ENCODE measurements around the gene PROM1.

The PROM1 gene

DNA sequence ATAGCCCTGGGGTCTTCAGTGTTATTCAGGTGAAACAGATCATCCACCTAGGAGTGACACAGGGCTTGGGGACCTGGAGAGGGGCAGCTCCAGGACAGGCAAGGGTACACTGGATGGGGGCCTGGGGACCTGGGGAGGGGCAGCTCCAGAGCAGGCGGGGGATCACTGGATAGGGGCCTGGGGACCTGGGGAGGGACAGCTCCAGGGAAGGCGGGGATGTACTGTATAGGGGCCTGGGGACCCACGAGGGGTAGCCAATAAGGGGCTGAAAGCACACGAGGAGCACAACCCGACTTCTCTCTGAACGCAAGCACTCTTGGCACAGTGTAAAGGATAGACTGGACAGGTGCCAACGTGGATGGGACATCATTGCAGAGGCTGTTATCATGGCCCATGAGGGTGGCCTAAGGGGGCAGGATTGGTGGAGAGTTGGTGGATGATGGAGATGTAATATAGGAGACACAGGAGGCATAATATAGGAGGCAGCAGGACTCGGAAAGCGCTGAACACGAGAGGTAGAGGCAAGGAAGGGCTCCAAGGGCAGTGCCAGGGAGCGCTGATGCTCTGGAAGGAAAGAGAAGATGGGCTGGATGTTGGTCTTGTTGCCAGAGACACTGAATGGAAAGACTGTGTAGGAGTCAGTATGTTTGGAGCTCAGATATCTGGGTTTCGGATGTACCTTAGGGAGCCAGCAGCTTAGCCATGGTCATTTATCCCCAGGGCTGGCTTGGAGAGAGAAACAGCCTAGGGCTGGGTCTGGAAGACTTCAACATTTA lies 82.9 kb downstream of the PROM1 start:
- Histone ChIP-seq H3K9ac (ENCODE audit: low read length) (no peak overlapping the region), H3K4me1 (ENCODE audit: control insufficient read depth, insufficient read depth, low read length) (peaks cover 2% of the 10 kb centered on the region), H3K9me3 (ENCODE audit: control insufficient read depth, low read length) (no peaks in the 10 kb centered on the region), H3K27me3 (replicated peaks; ENCODE audit: control insufficient read depth, insufficient read depth, low read length) (peaks cover 2% of the 10 kb centered on the region), H3K4me3 (ENCODE audit: low read length) (no peak overlapping the region), H3K36me3 (ENCODE audit: control insufficient read depth, insufficient read depth, low read length, severe bottlenecking) (no peaks in the 10 kb centered on the region)
- DNase-seq (ENCODE audit: low read depth), result no peak

DNA sequence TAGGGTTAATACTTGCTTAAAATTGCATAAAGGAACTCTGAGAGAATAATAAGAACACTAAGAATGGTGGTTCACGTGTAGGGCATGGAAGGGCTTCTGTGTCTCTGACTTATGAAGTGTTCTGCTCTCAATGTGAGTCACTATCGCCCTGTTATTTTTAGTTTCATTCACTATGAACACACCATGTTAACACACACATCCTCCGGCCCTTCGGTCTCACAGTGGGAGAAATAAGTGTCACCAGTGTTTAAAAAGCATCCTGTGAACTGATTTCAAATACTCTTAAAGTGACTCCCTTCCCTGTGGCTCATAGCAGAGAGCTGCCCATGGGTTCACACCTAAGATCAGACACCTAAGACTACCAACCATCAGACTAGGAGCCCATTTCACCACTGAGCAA lies 87.0 kb downstream of the PROM1 start:
- Histone ChIP-seq H3K36me3 (ENCODE audit: control insufficient read depth, insufficient read depth, low read length, severe bottlenecking) (no peaks in the 10 kb centered on the region), H3K9ac (ENCODE audit: low read length) (no peak overlapping the region), H3K4me1 (ENCODE audit: control insufficient read depth, insufficient read depth, low read length) (peaks cover 2% of the 10 kb centered on the region), H3K27me3 (replicated peaks; ENCODE audit: control insufficient read depth, insufficient read depth, low read length) (peaks cover 7% of the 10 kb centered on the region), H3K4me3 (ENCODE audit: low read length) (no peak overlapping the region), H3K9me3 (ENCODE audit: control insufficient read depth, low read length) (no peaks in the 10 kb centered on the region)
- DNase-seq (ENCODE audit: low read depth), result no peak

DNA sequence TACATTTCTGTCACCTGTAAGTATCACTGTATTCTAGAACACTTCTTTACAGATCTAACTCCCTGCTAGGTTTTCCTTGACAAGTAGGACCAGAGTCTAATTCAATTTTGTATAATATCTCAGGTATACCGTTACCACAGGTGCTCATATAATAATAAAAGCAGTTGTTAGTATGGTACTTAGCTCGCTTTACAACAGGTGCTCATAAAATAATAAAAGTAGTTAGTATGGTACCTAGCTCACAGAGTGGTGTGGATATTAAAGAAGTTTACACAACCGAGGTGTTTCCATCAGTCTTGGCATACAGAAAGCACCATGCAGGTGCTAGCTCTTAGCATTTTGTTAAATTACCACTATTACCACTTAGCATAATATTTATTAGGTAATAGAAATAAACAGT lies 88.0 kb downstream of the PROM1 start:
- Histone ChIP-seq H3K36me3 (ENCODE audit: control insufficient read depth, insufficient read depth, low read length, severe bottlenecking) (no peaks in the 10 kb centered on the region), H3K27me3 (replicated peaks; ENCODE audit: control insufficient read depth, insufficient read depth, low read length) (peaks cover 7% of the 10 kb centered on the region), H3K4me3 (ENCODE audit: low read length) (no peak overlapping the region), H3K9me3 (ENCODE audit: control insufficient read depth, low read length) (no peaks in the 10 kb centered on the region), H3K4me1 (ENCODE audit: control insufficient read depth, insufficient read depth, low read length) (no peaks in the 10 kb centered on the region), H3K9ac (ENCODE audit: low read length) (no peak overlapping the region)
- DNase-seq (ENCODE audit: low read depth), result no peak

GRCh38 chr4:15992167-15992485 lies 91.7 kb downstream of the PROM1 start:
- Histone ChIP-seq H3K4me3 (ENCODE audit: low read length) (no peak overlapping the region), H3K4me1 (ENCODE audit: control insufficient read depth, insufficient read depth, low read length) (no peaks in the 10 kb centered on the region), H3K36me3 (ENCODE audit: control insufficient read depth, insufficient read depth, low read length, severe bottlenecking) (no peaks in the 10 kb centered on the region), H3K27me3 (replicated peaks; ENCODE audit: control insufficient read depth, insufficient read depth, low read length) (peaks cover 7% of the 10 kb centered on the region), H3K9me3 (ENCODE audit: control insufficient read depth, low read length) (no peaks in the 10 kb centered on the region), H3K9ac (ENCODE audit: low read length) (no peak overlapping the region)
- DNase-seq (ENCODE audit: low read depth), result no peak

DNA sequence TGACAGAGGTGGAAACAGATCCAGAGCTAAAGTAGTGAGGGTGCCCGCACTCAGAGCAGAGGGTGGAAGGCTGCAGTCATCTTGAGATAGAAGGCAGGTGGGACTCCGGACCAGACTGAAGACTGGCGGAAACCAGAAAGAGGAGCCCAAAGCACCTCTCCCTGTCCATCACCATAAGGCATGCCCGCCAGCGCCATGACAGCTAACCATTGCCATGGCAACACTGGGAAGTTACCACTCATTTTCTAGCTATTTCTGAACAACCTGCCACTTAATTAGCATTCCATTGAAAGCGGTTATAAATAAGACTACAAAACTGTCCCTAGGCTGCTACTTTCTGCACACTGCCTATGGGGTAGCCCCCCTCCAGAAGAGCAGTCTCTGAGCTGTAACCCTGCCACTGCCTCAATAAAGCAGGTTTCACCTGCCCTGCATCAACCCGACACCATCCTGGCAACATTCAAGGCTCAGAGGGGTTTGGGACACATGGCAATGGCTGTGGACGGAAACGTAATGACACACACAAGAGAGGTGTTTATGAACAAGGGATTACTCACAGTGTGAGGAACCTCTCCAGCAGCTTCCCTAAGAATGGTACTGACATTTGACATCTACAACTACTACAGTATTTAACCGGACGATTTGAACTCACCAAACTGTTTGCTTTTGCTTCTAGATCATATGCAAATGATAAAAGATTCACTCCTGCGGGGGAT lies 93.1 kb downstream of the PROM1 start:
- H3K9me3 ChIP-seq (ENCODE audit: control insufficient read depth, low read length), result no peaks in the 10 kb centered on the region
- no peak for DNase-seq (ENCODE audit: low read depth)
- no peaks in the 10 kb centered on the region for H3K4me1 ChIP-seq (ENCODE audit: control insufficient read depth, insufficient read depth, low read length)
- H3K4me3 ChIP-seq (ENCODE audit: low read length), result no peak overlapping the region
- peaks cover 7% of the 10 kb centered on the region for H3K27me3 ChIP-seq (replicated peaks; ENCODE audit: control insufficient read depth, insufficient read depth, low read length)
- H3K36me3 ChIP-seq (ENCODE audit: control insufficient read depth, insufficient read depth, low read length, severe bottlenecking), result no peaks in the 10 kb centered on the region
- H3K9ac ChIP-seq (ENCODE audit: low read length), result no peak overlapping the region

DNA sequence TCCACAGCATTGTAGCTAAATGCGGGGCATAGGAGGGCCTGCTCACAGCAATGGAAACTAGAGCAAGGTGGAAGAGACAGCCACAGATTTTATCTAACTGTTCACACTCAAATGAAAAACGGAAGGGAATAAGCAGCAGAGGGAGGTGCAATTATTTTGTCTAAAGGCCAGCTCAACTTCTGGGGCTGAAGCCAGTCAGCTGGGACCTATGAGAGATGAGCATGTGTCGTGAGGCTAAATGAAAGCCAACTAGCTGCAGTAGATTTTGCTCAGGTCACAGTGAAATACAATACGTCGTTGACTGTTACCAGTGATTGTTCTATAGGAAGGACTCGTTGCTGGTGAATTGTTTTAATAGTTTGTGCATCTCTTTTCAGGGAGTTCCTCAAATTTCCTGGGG lies 94.4 kb downstream of the PROM1 start:
- no peak overlapping the region for H3K4me3 ChIP-seq (ENCODE audit: low read length)
- no peaks in the 10 kb centered on the region for H3K36me3 ChIP-seq (ENCODE audit: control insufficient read depth, insufficient read depth, low read length, severe bottlenecking)
- H3K4me1 ChIP-seq (ENCODE audit: control insufficient read depth, insufficient read depth, low read length), result no peaks in the 10 kb centered on the region
- no peak for DNase-seq (ENCODE audit: low read depth)
- peaks cover 5% of the 10 kb centered on the region for H3K27me3 ChIP-seq (replicated peaks; ENCODE audit: control insufficient read depth, insufficient read depth, low read length)
- no peak overlapping the region for H3K9ac ChIP-seq (ENCODE audit: low read length)
- no peaks in the 10 kb centered on the region for H3K9me3 ChIP-seq (ENCODE audit: control insufficient read depth, low read length)

- Histone ChIP-seq H3K9ac (ENCODE audit: low read length) (no peak overlapping the region), H3K27me3 (replicated peaks; ENCODE audit: control insufficient read depth, insufficient read depth, low read length) (no peaks in the 10 kb centered on the region), H3K4me1 (ENCODE audit: control insufficient read depth, insufficient read depth, low read length) (no peaks in the 10 kb centered on the region), H3K9me3 (ENCODE audit: control insufficient read depth, low read length) (no peaks in the 10 kb centered on the region), H3K4me3 (ENCODE audit: low read length) (no peak overlapping the region), H3K36me3 (ENCODE audit: control insufficient read depth, insufficient read depth, low read length, severe bottlenecking) (no peaks in the 10 kb centered on the region)
- no peak for DNase-seq (ENCODE audit: low read depth)
Observed at GRCh38 chr4:15988222-15988621, 95.6 kb downstream of the PROM1 start.

GRCh38 chr4:15986907-15987306 lies 96.9 kb downstream of the PROM1 start:
- H3K9ac ChIP-seq (ENCODE audit: low read length), result no peak overlapping the region
- no peak overlapping the region for H3K4me3 ChIP-seq (ENCODE audit: low read length)
- H3K27me3 ChIP-seq (replicated peaks; ENCODE audit: control insufficient read depth, insufficient read depth, low read length), result no peaks in the 10 kb centered on the region

DNA sequence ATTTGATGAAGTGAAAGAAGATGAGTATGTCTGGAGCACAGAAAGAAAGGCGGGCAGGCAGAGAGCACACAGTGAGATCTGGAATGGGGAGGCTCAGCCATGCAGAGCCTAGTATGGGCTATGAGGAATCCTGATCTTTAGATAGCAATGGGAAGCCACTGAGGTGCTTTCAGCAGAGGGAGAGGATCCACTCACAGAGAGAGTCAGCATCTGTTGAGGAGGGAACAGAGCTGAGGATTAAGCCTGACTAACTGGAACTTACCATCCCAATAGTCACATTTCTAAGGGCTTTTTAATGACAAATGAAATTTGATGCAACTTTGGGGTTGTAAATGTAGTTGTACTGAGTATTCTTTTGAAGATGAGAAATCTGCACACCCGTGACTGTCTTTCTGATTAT lies 100.2 kb downstream of the PROM1 start:
- no peaks in the 10 kb centered on the region for H3K4me1 ChIP-seq (ENCODE audit: control insufficient read depth, insufficient read depth, low read length)
- DNase-seq (ENCODE audit: low read depth), result no peak
- H3K9me3 ChIP-seq (ENCODE audit: control insufficient read depth, low read length), result no peaks in the 10 kb centered on the region
- H3K27me3 ChIP-seq (replicated peaks; ENCODE audit: control insufficient read depth, insufficient read depth, low read length), result no peaks in the 10 kb centered on the region
- no peaks in the 10 kb centered on the region for H3K36me3 ChIP-seq (ENCODE audit: control insufficient read depth, insufficient read depth, low read length, severe bottlenecking)
- H3K9ac ChIP-seq (ENCODE audit: low read length), result no peak overlapping the region
- H3K4me3 ChIP-seq (ENCODE audit: low read length), result no peak overlapping the region

More at GRCh38 chr4:15986907-15987306, 96.9 kb downstream of the PROM1 start:
- Histone ChIP-seq H3K4me1 (ENCODE audit: control insufficient read depth, insufficient read depth, low read length) (no peaks in the 10 kb centered on the region), H3K36me3 (ENCODE audit: control insufficient read depth, insufficient read depth, low read length, severe bottlenecking) (no peaks in the 10 kb centered on the region), H3K9me3 (ENCODE audit: control insufficient read depth, low read length) (no peaks in the 10 kb centered on the region)
- DNase-seq (ENCODE audit: low read depth), result no peak

- H3K4me1 ChIP-seq (ENCODE audit: control insufficient read depth, insufficient read depth, low read length), result no peaks in the 10 kb centered on the region
- DNase-seq (ENCODE audit: low read depth), result no peak
- H3K4me3 ChIP-seq (ENCODE audit: low read length), result no peak overlapping the region
- H3K9ac ChIP-seq (ENCODE audit: low read length), result no peak overlapping the region
- no peaks in the 10 kb centered on the region for H3K36me3 ChIP-seq (ENCODE audit: control insufficient read depth, insufficient read depth, low read length, severe bottlenecking)
- peaks cover 6% of the 10 kb centered on the region for H3K27me3 ChIP-seq (replicated peaks; ENCODE audit: control insufficient read depth, insufficient read depth, low read length)
- no peaks in the 10 kb centered on the region for H3K9me3 ChIP-seq (ENCODE audit: control insufficient read depth, low read length)
Observed at GRCh38 chr4:15982842-15983524, 100.8 kb downstream of the PROM1 start.

Measured in adipocyte (in vitro differentiated cells).